Ammon's horn (tissue), 1 donor: ENCODE measurements around the gene DNASE1L1.
A peak's percentile ranks its signal among the peaks of the same experiment; 100 is the strongest.

Experiments used
- DNase-seq: peaks from one replicate; pipeline ENCODE4 v3.0.0-alpha.2; 2016; ENCODE audit warnings: low spot score

The DNASE1L1 gene

GRCh38 chrX:154367474-154368308, 41.4 kb downstream of the DNASE1L1 start:
- no peak for DNase-seq

- peak; percentile 59 for DNase-seq
Measured at GRCh38 chrX:154366666-154367055, 42.4 kb downstream of the DNASE1L1 start.

- DNase-seq, result no peak
Measured at GRCh38 chrX:154365997-154366665, 42.9 kb downstream of the DNASE1L1 start.

GRCh38 chrX:154365052-154365600, 43.9 kb downstream of the DNASE1L1 start:
- DNase-seq, result no peak

- DNase-seq, result no peak
Measured at GRCh38 chrX:154363706-154364439, 45.2 kb downstream of the DNASE1L1 start.

- no peak for DNase-seq
Measured at GRCh38 chrX:154362085-154362742, 46.8 kb downstream of the DNASE1L1 start.

- DNase-seq, result no peak
Measured at GRCh38 chrX:154360155-154360713, 48.8 kb downstream of the DNASE1L1 start.

GRCh38 chrX:154359362-154360154, 49.5 kb downstream of the DNASE1L1 start:
- no peak for DNase-seq

- no peak for DNase-seq
Measured at GRCh38 chrX:154358829-154359228, 50.2 kb downstream of the DNASE1L1 start.

GRCh38 chrX:154358011-154358410, 51.0 kb downstream of the DNASE1L1 start:
- no peak for DNase-seq

GRCh38 chrX:154357205-154357604, 51.8 kb downstream of the DNASE1L1 start:
- DNase-seq, result no peak

- no peak for DNase-seq
Measured at GRCh38 chrX:154356596-154356995, 52.5 kb downstream of the DNASE1L1 start.

- DNase-seq, result no peak
Measured at GRCh38 chrX:154355776-154356140, 53.3 kb downstream of the DNASE1L1 start.

GRCh38 chrX:154355094-154355775, 53.8 kb downstream of the DNASE1L1 start:
- DNase-seq, result no peak

- no peak for DNase-seq
Measured at GRCh38 chrX:154354516-154354915, 54.5 kb downstream of the DNASE1L1 start.

GRCh38 chrX:154354013-154354412, 55.0 kb downstream of the DNASE1L1 start:
- no peak for DNase-seq

GRCh38 chrX:154353172-154353843, 55.7 kb downstream of the DNASE1L1 start:
- no peak for DNase-seq

- no peak for DNase-seq
Measured at GRCh38 chrX:154352466-154352865, 56.6 kb downstream of the DNASE1L1 start.

- no peak for DNase-seq
Measured at GRCh38 chrX:154352012-154352401, 57.0 kb downstream of the DNASE1L1 start.
